Measurements from ENCODE around the gene CD226.

- TF ChIP-seq CTCF (IDR thresholded peaks at IDR 0.05) (no peak), POLR2A (IDR thresholded peaks at IDR 0.05) (no peak)
These were observed 107.2 kb downstream of the CD226 start for GRCh38 chr18:69840445-69840844.
